GM21360 (cell line): ENCODE data around the gene ADGRG6.
"Not testable (repeated sequence)": the region's sequence is repeated elsewhere in the genome, so short reads cannot be mapped to it uniquely, and the experiment has no call there.

Experiments
- ATAC-seq: cut with Tn5 transposase; IDR thresholded peaks from one replicate; pipeline ENCODE4 v1.9.1; 2021; ENCODE audit warnings: mild to moderate bottlenecking, moderate library complexity; ENCODE audit not compliant: unreplicated experiment

ADGRG6 gene

DNA sequence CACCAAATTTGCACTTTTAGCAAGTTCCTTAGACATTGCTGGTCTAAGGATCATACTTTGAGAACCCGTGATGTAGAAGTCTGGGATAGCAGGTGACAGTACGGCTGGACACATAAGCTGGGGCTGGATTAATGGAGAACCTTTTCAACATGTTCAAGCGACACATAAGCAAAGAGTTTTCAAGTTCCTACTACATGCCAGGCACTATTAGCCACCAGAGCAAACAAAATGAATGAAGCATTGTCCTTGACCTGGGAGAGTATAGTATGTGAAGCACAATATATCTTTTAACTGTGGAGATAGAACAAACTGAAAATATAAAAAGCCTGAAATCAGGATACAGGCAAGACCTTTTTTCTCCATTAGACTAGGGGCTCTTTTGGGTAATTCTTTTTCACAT, 102.9 kb downstream of the ADGRG6 start:
- no peak for ATAC-seq

DNA sequence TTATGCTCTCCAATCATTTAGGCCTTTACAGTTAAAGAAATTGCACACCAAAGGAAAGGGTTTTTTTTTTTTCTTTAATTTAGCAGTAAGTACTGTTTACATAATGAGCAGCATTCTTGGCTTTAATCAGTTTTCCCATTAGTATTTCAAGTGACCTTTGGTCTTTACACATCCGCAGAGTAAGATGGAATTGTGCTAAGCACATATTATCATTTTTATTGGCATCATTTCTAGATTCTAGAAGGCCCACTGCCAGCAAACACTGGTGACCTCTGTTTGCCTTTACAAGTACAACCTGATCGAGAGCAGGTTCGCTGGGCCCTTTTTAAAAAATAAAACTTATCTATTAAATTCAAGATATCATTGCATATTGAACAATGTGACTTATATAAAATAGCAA, 104.3 kb downstream of the ADGRG6 start:
- no peak for ATAC-seq

DNA sequence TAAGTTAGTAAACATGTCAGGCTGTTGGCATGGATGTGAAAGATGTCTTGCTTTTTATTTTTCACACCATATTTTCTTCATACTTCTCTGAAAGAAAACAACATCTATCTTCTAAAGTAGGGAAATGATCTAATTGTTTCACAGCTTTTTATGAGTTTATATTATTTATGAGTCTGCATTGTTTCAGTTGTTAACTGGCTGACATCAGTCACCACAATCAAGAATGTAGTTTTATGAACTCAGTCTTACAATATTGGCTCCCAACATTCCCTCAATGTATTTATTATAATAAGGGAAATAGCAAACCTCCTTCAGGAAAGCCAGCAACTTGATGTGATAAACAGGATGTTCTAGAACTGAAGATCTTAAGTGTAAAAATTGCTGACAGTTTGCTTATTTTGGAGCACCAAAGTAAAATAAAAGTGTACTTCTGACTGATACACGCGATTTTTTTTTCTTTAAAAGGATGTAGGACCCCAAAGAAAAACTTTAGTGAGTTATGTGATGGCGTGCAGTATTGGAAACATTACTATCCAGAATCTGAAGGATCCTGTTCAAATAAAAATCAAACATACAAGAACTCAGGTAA, 106.0 kb downstream of the ADGRG6 start:
- no peak for ATAC-seq

DNA sequence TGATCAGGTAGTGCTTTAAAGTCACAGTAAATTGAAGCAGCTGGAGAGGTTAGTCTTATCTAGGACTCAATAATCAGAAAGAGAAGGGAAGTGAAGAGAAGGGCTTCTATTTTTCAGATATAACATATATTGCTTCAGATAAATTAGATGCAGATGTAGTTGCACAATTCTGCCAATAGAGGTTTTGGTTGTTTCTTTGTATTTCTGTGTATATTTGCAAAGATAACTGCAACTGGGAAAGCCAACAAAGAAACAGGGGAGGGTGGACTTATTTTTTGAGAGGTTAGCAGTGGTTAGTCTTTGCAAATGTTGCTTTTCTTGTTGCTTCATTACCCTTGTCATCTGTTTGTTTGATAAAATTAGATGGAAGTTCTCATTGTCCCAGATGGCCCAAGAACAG, 106.6 kb downstream of the ADGRG6 start:
- ATAC-seq, result no peak

DNA sequence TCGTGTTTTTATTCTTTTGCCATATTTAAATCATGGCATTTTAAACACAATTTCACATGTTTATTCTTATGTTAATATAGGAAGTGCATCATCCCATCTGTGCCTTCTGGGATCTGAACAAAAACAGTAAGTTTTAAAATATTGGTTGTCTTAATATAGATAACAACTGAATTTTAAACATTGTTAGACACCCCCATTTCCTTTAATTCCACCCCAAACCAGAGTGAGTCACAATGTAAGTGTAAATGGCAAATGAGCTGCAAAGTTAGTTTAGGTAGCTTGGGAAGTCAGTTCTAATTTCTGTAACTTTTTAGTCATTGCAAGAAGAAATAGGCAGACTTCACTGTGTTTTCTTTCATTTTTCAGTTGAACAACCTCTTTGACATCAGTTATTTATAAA, 108.0 kb downstream of the ADGRG6 start:
- ATAC-seq, result no peak

DNA sequence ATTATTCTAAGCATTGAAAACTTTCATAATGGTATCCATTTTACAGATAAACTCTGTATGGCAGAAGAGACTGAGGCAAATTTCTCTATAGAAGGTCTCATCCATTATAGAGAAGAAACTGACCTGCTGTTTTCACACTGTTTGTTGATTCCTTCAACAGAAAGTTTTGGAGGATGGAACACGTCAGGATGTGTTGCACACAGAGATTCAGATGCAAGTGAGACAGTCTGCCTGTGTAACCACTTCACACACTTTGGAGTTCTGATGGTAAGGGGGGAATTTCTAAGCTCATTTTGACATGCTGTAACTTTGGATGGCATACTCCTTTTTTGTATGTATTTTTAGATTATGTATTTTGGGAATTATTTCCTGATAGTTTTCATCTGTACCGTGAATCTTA, 109.3 kb downstream of the ADGRG6 start:
- ATAC-seq, result no peak

DNA sequence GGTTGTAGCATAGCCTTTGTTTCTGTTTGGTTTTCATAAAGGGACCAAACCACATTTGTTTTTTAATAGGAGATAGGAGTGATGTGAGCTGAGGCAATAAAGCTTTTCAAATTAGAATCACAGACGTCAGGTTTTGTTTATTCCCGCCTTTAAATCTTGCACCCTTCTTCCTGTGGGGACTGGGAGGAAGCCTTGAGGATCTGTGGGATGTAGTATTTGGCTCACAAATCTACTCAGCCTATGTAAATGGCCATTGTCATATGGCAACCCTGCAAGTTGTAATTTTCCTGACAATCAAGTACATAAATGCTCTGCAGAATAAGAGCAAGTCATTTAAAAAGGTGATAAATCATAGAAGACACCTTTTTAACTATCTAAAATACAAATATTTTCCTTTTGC, 110.4 kb downstream of the ADGRG6 start:
- ATAC-seq, result no peak

DNA sequence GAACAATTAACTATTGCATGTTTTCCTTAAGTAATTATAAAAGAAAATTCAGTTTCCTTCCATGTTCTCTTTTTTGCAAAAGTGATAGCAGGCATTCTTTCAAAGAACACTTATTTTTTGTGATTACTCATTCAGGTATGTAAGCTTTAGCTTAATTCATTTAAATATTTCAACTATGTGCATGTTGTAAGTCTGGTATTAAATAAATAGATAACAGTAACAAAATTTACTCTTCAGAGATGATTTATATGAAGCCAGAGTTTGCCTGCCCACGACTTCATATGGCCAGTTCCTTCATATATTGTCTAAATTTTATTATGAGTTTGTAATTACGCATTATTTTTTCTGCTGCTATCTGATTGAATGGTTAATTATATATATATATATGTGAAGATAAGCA, 110.9 kb downstream of the ADGRG6 start:
- no peak for ATAC-seq

DNA sequence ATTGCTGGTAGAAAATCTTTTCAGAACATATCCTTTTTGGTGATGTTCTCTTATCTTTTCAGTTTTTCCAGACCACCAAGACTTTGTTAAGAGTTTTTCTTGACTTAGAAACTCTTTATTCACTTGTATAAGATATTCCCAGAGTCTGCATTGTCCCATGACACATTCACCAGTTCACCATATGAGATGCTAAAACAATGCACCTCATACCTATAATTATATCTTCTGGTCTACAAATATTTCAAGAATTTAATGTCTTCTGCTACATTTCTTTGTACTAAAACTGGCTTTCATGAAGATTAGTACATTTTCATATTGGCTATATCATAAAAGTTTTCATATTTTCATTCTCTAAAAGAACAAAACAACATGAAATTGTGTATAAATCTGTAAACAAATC, 111.3 kb downstream of the ADGRG6 start:
- ATAC-seq, result no peak

DNA sequence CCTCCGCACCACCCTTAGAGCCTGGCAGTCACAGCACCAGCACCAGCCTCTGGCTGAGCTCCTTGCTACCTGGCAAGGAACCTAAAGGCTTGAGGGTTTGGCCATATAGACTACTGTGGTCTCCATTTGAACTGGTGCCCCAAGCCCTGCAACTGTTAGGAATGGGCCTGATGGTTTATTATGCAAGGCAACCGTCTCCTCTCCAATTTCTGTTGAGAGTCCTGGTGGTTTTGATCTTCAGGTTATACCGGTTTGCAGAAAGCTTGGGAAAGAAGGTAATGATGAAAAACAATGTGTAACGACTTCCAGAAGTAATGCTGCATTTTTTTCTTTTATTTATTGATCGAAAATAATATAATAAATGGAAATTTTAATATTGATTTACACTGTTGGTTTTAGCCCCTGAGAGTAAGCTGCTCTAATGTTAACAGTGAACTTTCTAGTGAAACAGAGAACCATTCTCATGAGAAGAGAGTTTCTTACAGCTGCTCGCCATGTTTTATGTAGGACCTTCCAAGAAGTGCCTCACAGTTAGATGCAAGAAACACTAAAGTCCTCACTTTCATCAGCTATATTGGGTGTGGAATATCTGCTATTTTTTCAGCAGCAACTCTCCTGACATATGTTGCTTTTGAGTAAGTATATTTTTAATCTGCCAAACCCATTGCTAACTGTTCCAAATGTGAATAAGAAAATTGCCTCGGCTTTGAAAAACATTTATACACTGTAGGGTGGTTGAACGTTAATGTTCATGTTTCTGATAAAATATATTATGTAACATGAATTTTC, 112.8 kb downstream of the ADGRG6 start:
- ATAC-seq, result no peak

DNA sequence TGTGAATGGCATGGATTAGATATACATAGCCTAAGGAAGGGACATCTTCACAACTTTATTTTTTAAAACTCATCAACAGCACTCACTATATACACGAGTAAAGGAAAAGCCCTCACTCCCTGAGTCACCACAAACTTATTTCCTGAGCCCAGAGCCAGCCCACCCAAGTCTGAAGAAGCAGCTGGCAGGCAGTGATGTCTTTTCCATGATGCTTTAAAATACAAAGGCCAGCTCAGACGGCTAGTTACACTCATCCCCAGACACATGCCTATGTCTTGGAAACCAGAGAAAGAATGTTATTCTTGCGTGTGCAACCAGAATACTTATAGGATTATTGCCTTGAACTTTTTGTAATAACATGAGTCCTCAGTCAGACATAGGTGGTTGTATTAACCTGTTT, 114.4 kb downstream of the ADGRG6 start:
- ATAC-seq, result no peak

DNA sequence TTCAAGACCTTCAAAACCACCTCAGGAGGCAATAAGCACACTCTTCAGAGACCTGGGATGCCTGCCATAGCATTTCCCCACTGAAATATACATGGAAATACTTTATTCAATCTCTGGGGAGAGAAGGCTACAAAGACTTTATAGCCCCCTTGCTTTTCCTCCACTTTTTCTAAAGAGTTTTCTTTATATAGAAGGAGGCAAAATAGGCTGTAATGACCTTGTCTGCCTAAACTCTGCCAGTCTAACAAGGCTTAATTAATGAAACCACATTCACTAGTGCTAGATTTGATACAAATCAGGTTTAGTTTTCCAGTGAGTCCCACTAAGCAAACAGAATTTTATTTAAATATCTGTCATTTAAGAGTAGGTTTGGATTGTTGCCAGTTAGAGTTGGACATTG, 114.9 kb downstream of the ADGRG6 start:
- no peak for ATAC-seq

DNA sequence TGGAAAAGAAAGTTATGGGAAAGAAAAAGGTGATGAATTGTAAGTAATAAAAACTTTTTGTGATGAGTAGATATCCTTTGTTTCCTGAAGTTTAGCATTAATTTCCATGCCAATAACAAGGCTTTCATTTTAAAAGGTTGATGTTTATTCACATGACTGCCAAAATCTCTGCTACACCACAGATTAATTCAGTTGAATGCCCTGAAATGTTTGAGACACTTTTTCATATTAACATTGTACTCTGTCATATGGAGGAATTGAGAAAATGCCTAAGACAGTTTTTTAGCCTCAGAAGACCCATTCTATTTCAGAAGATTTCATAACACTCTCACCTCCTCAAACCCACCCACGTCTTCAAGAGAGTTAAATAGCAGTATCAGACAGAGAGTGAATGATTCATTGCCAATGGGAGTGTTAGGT, 115.5 kb downstream of the ADGRG6 start:
- ATAC-seq, result no peak

DNA sequence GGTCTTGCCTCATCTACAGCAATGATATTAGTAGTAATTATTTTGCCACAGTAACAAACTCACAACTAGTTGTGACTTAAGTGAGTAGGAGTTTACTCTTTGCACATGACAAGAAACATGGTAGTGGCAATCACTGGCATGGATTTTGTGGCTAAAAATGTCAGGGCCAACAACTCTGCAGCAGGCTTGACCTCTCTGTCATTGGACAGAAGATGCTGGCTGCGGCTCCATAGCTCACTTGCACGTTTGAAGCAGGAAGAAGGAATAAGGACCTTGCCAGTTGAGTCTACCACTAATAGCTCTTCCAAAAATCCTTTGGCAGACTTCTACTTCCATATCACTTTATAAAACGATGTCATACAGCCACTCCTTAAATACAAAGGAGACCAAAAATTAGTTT, 117.3 kb downstream of the ADGRG6 start:
- no peak for ATAC-seq

DNA sequence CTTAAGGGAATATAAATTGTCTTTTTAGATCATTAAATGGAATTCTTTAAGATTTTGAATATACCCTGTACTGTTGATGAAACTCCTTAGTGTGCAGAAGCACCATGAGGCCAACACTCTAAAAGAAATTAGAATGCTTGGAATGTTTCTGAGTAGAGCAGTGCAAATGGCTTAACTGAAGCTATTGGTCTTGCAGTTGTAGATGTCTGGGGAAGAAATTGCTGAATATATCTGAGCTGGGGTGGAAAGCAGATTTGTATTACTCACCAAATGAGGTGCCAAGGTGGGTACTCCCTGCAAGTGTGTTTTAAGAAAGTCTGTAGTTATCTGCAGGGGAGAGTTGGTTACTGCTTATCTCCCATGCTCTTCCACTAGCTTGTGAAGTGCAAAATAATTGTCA, 119.0 kb downstream of the ADGRG6 start:
- no peak for ATAC-seq

DNA sequence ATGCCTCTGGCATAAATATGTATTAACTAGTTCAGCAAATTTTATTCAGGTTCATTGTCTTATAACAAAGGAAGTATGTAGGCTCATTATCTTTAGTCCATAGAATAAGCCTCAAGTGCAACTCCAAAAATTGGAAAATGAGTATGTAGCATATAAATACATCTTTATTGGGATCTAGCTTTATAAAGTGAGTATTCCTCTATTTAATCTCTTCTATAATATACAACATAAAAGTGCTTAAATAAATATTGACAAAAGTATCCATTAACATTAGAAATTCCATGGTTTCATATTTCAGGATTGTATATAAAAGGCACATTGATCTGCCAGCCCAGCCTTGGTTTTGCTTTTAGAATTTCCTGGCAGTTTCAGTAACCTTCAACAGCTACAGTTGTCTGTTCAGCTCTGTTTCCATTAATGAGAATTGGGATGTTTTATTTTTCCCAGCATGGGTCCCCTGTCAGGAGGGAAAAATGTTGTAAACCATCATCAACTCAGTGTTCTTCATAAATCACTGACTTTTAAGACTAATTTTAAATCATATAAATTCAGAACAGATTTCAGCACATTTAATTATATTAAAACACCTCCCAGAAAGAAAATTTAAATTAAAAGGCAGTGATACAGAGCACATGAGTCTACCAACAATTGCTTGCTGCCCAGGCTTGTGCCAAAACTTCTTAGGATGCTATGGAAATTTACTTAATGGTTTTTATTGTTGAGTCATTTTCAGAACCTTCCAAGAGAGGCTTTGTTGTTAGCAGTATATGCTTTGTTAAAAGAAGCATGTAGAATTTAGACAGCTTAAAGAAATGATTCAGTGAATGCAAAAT, 119.7 kb downstream of the ADGRG6 start:
- no peak for ATAC-seq

DNA sequence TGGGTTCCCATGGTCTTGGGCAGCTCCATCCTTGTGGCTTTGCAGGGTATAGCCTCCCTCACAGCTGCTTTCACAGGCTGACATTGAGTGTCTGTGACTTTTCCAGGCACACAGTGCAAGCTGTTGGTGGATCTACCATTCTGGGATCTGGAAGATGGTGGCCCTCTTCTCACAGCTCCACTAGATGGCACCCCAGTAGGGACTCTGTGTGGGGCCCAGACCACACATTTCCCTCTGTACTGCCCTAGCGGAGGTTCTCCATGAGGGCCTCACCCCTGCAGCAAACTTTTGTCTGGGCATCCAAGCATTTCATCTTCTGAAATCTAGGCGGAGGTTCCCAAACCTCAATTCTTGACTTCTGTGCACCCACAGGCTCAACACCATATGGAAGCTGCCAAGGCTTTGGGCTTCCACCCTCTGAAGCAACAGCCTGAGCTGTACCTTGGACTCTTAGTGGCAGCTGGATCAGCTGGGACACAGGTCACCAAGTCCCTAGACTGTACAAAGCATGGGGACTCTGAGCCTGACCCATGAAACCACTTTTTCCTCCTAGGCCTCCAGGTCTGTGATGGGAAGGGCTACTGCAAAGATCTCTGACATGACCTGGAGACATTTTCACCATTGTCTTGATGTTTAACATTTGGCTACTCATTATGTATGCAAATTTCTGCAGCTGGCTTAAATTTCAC, 124.8 kb downstream of the ADGRG6 start:
- ATAC-seq, result not testable (repeated sequence)

DNA sequence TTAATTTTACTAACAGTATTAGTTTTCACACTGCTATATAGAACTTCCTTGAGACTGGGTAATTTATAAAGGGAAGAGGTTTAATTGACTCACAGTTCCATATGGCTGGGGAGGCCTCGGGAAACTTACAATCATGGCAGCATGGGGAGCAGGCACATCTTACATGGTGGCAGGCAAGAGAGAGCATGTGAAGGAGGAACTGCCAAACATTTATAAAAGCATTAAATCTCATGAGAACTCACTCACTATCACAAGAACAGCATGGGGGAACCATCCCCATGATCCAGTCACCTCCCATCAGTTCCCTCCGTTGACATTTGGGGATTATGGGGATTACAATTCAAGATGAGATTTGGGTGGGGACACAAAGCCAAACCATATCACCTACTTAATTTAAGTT, 126.7 kb downstream of the ADGRG6 start:
- ATAC-seq, result not testable (repeated sequence)

DNA sequence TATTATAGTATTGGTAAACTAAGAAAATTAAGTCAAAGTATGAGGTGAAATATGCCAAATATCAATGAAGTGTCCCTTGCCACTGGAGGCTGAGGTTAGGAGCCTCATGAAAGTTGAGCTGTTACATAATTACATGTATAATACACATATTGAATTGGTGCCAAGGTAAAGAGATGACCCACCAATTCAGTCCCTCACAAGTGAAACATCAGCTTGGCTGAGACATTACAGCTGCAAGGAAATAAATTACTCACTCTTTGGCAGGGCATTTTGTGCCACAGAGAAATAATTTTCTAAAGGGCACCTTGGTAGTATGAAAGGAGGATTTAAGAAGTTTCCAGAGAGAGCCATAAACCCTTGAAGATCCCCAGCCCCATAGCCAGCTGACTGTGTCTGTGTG, 127.4 kb downstream of the ADGRG6 start:
- ATAC-seq, result no peak

DNA sequence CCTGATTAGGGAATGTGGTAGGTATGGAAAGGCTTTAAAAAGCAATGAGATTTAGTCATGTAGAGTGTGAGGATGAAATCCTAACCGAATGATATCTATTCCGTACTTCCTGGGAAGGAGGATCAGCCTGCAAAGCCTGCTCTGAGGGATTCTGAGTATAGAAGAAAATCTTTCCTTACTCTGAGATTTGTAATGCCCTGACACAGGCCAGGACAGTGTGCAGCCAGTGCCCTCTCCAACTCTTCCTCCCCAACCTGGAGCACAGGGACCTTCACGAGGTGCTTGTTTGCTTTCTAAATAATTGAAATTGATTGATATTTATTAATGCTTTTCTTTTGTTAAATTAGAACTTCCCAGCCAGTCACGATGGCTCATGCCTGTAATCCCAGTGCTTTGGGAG, 131.6 kb downstream of the ADGRG6 start:
- ATAC-seq, result no peak

DNA sequence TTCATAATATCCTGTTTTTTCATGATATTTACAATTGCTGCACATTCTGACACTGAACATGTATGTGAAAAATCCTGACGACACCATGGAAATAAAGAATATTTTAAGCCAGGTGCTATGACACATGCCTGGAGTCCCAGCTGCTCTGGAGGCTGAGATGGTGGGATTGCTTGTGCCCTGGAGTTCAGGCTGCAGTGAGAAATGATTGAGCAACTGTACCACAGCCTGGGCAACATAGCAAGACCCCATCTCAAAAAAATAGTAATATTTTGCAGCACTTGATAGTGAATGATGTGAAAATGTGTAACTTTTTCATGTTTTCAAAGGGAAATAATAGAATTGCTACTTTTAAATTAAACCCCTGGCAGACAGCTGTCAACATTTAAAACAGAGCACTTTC, 137.1 kb downstream of the ADGRG6 start:
- ATAC-seq, result no peak
